Measurements from ENCODE around the gene BPTF. TPM values are rescaled to one million over a fixed set of nuclear protein-coding genes. Genes with fewer than 3 reads are reported as not detected.
"Not testable (repeated sequence)": the region's sequence is repeated elsewhere in the genome, so short reads cannot be mapped to it uniquely, and the experiment has no call there.

Gene BPTF
- total RNA-seq, 2 donors from 2014 or later = 53.3 to 77.3 TPM

DNA sequence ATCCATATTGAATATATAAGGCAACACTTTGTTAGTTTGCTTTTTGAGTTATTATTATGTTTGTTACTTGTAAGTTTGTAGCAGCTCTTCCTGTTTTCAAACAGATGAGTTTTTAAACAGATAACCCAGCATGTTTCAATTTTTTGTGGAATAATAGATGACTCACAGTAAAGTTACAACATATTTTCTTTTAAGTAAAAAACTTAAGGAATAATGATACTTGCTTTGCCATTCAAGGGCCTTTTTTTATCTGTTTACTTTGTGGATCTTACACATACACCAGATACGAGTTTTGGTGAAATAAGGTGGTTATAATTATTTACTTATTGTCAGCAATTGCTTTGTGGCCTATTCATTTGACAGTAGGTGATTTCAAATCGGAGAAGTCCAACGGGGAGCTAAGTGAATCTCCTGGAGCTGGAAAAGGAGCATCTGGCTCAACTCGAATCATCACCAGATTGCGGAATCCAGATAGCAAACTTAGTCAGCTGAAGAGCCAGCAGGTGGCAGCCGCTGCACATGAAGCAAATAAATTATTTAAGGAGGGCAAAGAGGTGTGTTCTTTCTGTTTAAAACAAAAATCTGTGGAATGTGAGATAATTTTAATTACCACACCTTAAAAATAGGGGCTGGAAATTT is 66.3 kb downstream of the BPTF start:
- no peak for TF ChIP-seq CTCF (IDR thresholded peaks at IDR 0.05)
- no peaks in the 10 kb centered on the region for H3K9me3 ChIP-seq
- ATAC-seq (ENCODE audit: insufficient number of reproducible peaks, low FRiP score, low read depth) = no peak
- H3K27ac ChIP-seq = no peak overlapping the region
- no peaks in the 10 kb centered on the region for H3K4me1 ChIP-seq (ENCODE audit: control insufficient read depth in 1 of 2, low read depth in 2 of 2)
- no peak overlapping the region for H3K4me3 ChIP-seq
- DNase-seq (ENCODE audit: low spot score) = no peak
- H3K27me3 ChIP-seq (replicated peaks; ENCODE audit: insufficient read depth) = no peaks in the 10 kb centered on the region
- peaks cover 18% of the 10 kb centered on the region for H3K36me3 ChIP-seq

DNA sequence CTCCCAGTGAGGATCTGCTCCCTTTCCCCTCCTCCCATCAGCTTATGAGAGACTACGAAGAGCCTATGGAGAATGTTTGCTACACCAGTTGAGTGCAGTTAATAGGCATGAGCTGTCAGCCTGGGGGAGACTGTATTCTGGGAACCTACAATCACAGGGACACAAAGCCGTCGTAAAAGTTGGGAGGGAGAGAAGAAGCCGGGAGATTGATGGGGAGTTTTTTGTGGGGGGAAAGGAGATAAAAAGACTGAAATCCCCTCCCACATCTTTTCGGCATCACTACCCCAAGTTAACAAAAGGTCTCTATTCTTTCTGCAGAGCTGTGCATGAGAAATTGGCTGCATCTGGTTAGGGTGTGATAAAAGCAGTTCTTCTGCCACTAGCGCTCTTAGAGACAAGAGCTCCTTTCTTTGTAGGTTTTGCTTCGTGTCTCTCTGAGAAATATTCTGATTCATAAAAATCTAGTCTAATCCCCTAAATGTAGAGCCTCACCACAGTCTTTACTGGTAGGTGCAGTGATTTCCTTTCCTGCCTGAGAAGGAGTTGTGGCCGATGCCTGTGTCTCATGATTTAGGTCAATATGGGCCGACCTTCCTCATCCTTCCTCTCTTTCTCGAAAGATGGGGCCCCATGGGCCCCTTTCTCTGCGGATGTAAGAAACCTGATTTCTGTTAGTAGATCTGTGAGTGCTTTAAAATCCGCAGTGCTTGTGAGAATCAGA is 77.4 kb downstream of the BPTF start:
- ATAC-seq (ENCODE audit: insufficient number of reproducible peaks, low FRiP score, low read depth) (no peak), DNase-seq (ENCODE audit: low spot score) (no peak)
- Histone ChIP-seq H3K9me3 (no peaks in the 10 kb centered on the region), H3K4me1 (ENCODE audit: control insufficient read depth in 1 of 2, low read depth in 2 of 2) (no peaks in the 10 kb centered on the region), H3K36me3 (peaks cover 15% of the 10 kb centered on the region), H3K4me3 (no peak overlapping the region), H3K27me3 (replicated peaks; ENCODE audit: insufficient read depth) (no peaks in the 10 kb centered on the region), H3K27ac (no peak overlapping the region)
- no peak for TF ChIP-seq CTCF (IDR thresholded peaks at IDR 0.05)

GRCh38 chr17:67905298-67905697 is 80.0 kb downstream of the BPTF start:
- H3K36me3 ChIP-seq = peaks cover 11% of the 10 kb centered on the region
- H3K4me3 ChIP-seq; H3K9me3 ChIP-seq; DNase-seq (ENCODE audit: low spot score); H3K27me3 ChIP-seq (replicated peaks; ENCODE audit: insufficient read depth); H3K4me1 ChIP-seq (ENCODE audit: control insufficient read depth in 1 of 2, low read depth in 2 of 2); H3K27ac ChIP-seq; ATAC-seq (ENCODE audit: insufficient number of reproducible peaks, low FRiP score, low read depth): not testable (repeated sequence)

- peaks cover 7 to 20% of the 10 kb centered on the region in 2 donors for H3K4me1 ChIP-seq (ENCODE audit: control insufficient read depth in 1 of 2, low read depth in 2 of 2)
- H3K4me3 ChIP-seq; ATAC-seq (ENCODE audit: insufficient number of reproducible peaks, low FRiP score, low read depth); H3K27ac ChIP-seq; DNase-seq (ENCODE audit: low spot score); H3K9me3 ChIP-seq; H3K27me3 ChIP-seq (replicated peaks; ENCODE audit: insufficient read depth): not testable (repeated sequence)
- peaks cover 17% of the 10 kb centered on the region for H3K36me3 ChIP-seq
Observed at GRCh38 chr17:67910117-67910803, 85.0 kb downstream of the BPTF start.

GRCh38 chr17:67911059-67911782 is 85.9 kb downstream of the BPTF start:
- Histone ChIP-seq H3K27ac (no peak overlapping the region), H3K36me3 (peaks cover 18% of the 10 kb centered on the region), H3K4me1 (ENCODE audit: control insufficient read depth in 1 of 2, low read depth in 2 of 2) (peaks cover 7 to 20% of the 10 kb centered on the region in 2 donors), H3K9me3 (no peaks in the 10 kb centered on the region), H3K27me3 (replicated peaks; ENCODE audit: insufficient read depth) (no peaks in the 10 kb centered on the region), H3K4me3 (no peak overlapping the region)
- DNase-seq (ENCODE audit: low spot score) = no peak
- no peak for TF ChIP-seq CTCF (IDR thresholded peaks at IDR 0.05)
- no peak for ATAC-seq (ENCODE audit: insufficient number of reproducible peaks, low FRiP score, low read depth)
